ENCODE measurements around the gene LYSMD4. TPM values are rescaled to one million over a fixed set of nuclear protein-coding genes. Genes with fewer than 3 reads are reported as not detected.
A peak's percentile ranks its signal among the peaks of the same experiment; 100 is the strongest.

LYSMD4 gene
- total RNA-seq, 3 donors from 2014 or later = 12.1 to 16.0 (median 12.2) TPM

DNA sequence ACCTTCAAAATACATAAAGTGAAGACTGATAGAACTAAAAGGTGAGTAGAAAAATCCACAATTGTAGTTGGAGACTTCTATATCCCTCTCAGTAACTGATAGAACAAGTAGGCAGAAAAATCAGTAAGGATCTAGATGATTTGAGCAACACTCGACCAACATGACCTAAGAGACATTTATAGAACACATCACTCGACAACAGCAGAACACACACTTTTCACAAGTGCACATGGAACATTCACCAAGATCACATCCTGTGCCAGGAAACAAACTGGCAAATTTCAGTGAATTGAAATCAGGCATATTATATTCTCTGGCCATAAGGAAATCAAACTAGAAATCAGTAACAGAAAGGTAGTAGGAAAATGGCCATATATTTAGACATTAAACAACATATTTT lies 37.1 kb downstream of the LYSMD4 start:
- Histone ChIP-seq H3K4me3 (no peak overlapping the region), H3K27ac (no peak overlapping the region), H3K36me3 (no peaks in the 10 kb centered on the region), H3K9me3 (no peaks in the 10 kb centered on the region), H3K4me1 (no peaks in the 10 kb centered on the region), H3K27me3 (no peaks in the 10 kb centered on the region)
- intact Hi-C loops (cut with DNase I; ENCODE audit: low total_unique reads) = no loop called here
- TF ChIP-seq, protein P1, sequence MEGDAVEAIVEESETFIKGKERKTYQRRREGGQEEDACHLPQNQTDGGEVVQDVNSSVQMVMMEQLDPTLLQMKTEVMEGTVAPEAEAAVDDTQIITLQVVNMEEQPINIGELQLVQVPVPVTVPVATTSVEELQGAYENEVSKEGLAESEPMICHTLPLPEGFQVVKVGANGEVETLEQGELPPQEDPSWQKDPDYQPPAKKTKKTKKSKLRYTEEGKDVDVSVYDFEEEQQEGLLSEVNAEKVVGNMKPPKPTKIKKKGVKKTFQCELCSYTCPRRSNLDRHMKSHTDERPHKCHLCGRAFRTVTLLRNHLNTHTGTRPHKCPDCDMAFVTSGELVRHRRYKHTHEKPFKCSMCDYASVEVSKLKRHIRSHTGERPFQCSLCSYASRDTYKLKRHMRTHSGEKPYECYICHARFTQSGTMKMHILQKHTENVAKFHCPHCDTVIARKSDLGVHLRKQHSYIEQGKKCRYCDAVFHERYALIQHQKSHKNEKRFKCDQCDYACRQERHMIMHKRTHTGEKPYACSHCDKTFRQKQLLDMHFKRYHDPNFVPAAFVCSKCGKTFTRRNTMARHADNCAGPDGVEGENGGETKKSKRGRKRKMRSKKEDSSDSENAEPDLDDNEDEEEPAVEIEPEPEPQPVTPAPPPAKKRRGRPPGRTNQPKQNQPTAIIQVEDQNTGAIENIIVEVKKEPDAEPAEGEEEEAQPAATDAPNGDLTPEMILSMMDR (IDR thresholded peaks at IDR 0.05) = no peak
- DNase-seq (ENCODE audit: low spot score in 2 of 2) = no peak

GRCh38 chr15:99692825-99693224 lies 40.4 kb downstream of the LYSMD4 start:
- H3K4me3 ChIP-seq = no peak overlapping the region
- no peaks in the 10 kb centered on the region for H3K27me3 ChIP-seq
- no peak overlapping the region for H3K27ac ChIP-seq
- intact Hi-C loops (cut with DNase I; ENCODE audit: low total_unique reads) = no loop called here
- DNase-seq (ENCODE audit: low spot score in 2 of 2) = no peak
- H3K4me1 ChIP-seq = no peaks in the 10 kb centered on the region
- TF ChIP-seq, protein P1 (IDR thresholded peaks at IDR 0.05) = no peak
- TF ChIP-seq POLR2AphosphoS5 (IDR thresholded peaks at IDR 0.05) (no peak), POLR2A (IDR thresholded peaks at IDR 0.05) (no peak)
- H3K9me3 ChIP-seq = no peaks in the 10 kb centered on the region
- H3K36me3 ChIP-seq = no peaks in the 10 kb centered on the region

- TF ChIP-seq POLR2AphosphoS5 (IDR thresholded peaks at IDR 0.05) (no peak), POLR2A (IDR thresholded peaks at IDR 0.05) (no peak)
- TF ChIP-seq, protein P1 (IDR thresholded peaks at IDR 0.05) = no peak
- no peaks in the 10 kb centered on the region for H3K36me3 ChIP-seq
- no peaks in the 10 kb centered on the region for H3K4me1 ChIP-seq
- H3K27ac ChIP-seq = no peak overlapping the region
- DNase-seq (ENCODE audit: low spot score in 2 of 2) = no peak
- H3K27me3 ChIP-seq = no peaks in the 10 kb centered on the region
- H3K4me3 ChIP-seq = no peak overlapping the region
- peaks cover 0 to 5% of the 10 kb centered on the region in 2 donors for H3K9me3 ChIP-seq
- intact Hi-C loops (cut with DNase I; ENCODE audit: low total_unique reads) = no loop called here
These were observed 46.9 kb downstream of the LYSMD4 start for GRCh38 chr15:99686290-99686689.

GRCh38 chr15:99683000-99683670 lies 50.1 kb downstream of the LYSMD4 start:
- no peak for DNase-seq (ENCODE audit: low spot score in 2 of 2)
- intact Hi-C loops (cut with DNase I; ENCODE audit: low total_unique reads) = no loop called here
- peak overlapping the region in 1 of 2 donors; percentile 30 for H3K27ac ChIP-seq
- H3K4me3 ChIP-seq = no peak overlapping the region
- peaks cover 0 to 5% of the 10 kb centered on the region in 2 donors for H3K9me3 ChIP-seq
- no peak for TF ChIP-seq POLR2AphosphoS5 (IDR thresholded peaks at IDR 0.05)
- TF ChIP-seq, protein P1 (IDR thresholded peaks at IDR 0.05) = no peak
- H3K27me3 ChIP-seq = no peaks in the 10 kb centered on the region
- no peaks in the 10 kb centered on the region for H3K4me1 ChIP-seq
- no peaks in the 10 kb centered on the region for H3K36me3 ChIP-seq

DNA sequence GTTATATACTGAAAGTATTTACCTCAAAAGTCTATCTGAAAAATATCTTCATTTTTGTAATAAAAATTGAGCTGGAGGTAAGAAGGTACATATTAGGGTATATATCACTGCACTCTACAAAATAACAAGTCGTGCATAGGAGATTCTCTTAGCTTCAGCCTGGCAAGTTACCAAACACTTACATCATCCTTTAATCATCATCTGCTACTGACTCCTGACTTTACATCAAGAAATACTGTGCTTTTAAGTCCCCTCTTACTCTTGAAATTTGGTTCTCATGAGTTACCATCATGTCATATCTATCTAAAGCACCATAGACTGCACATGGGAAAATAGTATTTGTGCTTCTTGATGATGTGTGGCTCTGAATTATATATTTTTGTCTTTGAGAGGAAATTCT lies 50.8 kb downstream of the LYSMD4 start:
- Histone ChIP-seq H3K4me3 (no peak overlapping the region), H3K4me1 (no peaks in the 10 kb centered on the region), H3K27ac (no peak overlapping the region), H3K9me3 (peaks cover 0 to 5% of the 10 kb centered on the region in 2 donors), H3K27me3 (no peaks in the 10 kb centered on the region), H3K36me3 (no peaks in the 10 kb centered on the region)
- TF ChIP-seq, protein P1 (IDR thresholded peaks at IDR 0.05) = no peak
- TF ChIP-seq POLR2AphosphoS5 (IDR thresholded peaks at IDR 0.05) (no peak), POLR2A (IDR thresholded peaks at IDR 0.05) (no peak)
- DNase-seq (ENCODE audit: low spot score in 2 of 2) = no peak
- intact Hi-C loops (cut with DNase I; ENCODE audit: low total_unique reads) = no loop called here

Measured in breast epithelium (tissue), 4 donors.